Prostate gland (tissue), 2 donors: ENCODE data around the gene MYO5C. TPM values are rescaled to one million over a fixed set of nuclear protein-coding genes. Genes with fewer than 3 reads are reported as not detected.

Experiments used
- DNase-seq: peaks from one replicate; pipeline ENCODE4 v3.0.0-alpha.2; 2019; ENCODE audit warnings: low spot score
- H3K27ac ChIP-seq, 2 donors: fragments of 200-600 bp; sonication (generic); 2 replicates each; pipeline ENCODE4 v1.5.1; 2017 to 2019
- H3K27me3 ChIP-seq: fragments of 200-600 bp; sonication (generic); replicated peaks from 2 replicates; pipeline ENCODE4 v1.5.1; 2019; ENCODE audit not compliant: insufficient read depth
- H3K36me3 ChIP-seq, 2 donors: fragments of 200-600 bp; sonication (generic); 1 replicate in 1 of 2; 2 replicates in 1 of 2; pipeline versions ENCODE4 v1.5.1 to v1.8.1; 2017 to 2019
- H3K4me1 ChIP-seq: fragments of 200-600 bp; sonication (generic); replicated peaks from 2 replicates; pipeline ENCODE4 v1.5.1; 2019
- H3K4me3 ChIP-seq, 2 donors: fragments of 200-600 bp; sonication (generic); 2 replicates each; pipeline ENCODE4 v1.5.1; 2017 to 2019
- H3K9me3 ChIP-seq: fragments of 200-600 bp; sonication (generic); 2 replicates; pipeline ENCODE4 v1.5.1; 2017
- CTCF ChIP-seq, 4 experiments: fragments of 200-600 bp in 2 of 4; fragments of 450-650 bp in 2 of 4; sonication (generic) in 2 of 4; IDR thresholded peaks; 1 replicate in 3 of 4; 2 replicates in 1 of 4; pipeline ENCODE4 v1.5.1; 2016 to 2019; ENCODE audit warnings: antibody characterized with exemption in 4 of 4, mild to moderate bottlenecking in 2 of 4, moderate library complexity in 2 of 4
- POLR2A ChIP-seq: fragments of 450-650 bp; IDR thresholded peaks from one replicate; pipeline ENCODE4 v1.6.1; 2016; ENCODE audit warnings: antibody characterized with exemption, mild to moderate bottlenecking
- POLR2AphosphoS5 ChIP-seq: sonication (generic); formaldehyde crosslinking; IDR thresholded peaks from one replicate; pipeline ENCODE4 v1.6.1; 2017; ENCODE audit warnings: antibody characterized with exemption
- WGBS: methylation state at CpG from one replicate; pipeline ENCODE4 v1.1.5; 2018; 5-methylcytosine and 5-hydroxymethylcytosine counted together
- intact Hi-C: fragments of 100-400 bp; cut with DNase I; formaldehyde crosslinking; loops from one replicate; pipeline ENCODE4 v1.14.2; 2022
- total RNA-seq, 2 donors: library from RNA; depleted of rRNA; stranded (reverse); fragments of >200 nt; gene quantifications; one replicate each; pipeline ENCODE4 v1.1.0, GENCODE V29; 2016

MYO5C gene
- total RNA-seq, 2 donors from 2014 or later: 53.5 to 59.9 TPM

- Histone ChIP-seq H3K9me3 (no peaks in the 10 kb centered on the region), H3K36me3 (no peaks in the 10 kb centered on the region), H3K27me3 (no peaks in the 10 kb centered on the region), H3K4me1 (no peaks in the 10 kb centered on the region), H3K27ac (no peak overlapping the region), H3K4me3 (no peak overlapping the region)
- intact Hi-C loops: no loop called here
- TF ChIP-seq CTCF (IDR thresholded peaks at IDR 0.05) (no peak), POLR2AphosphoS5 (no peak), POLR2A (no peak)
- DNase-seq: no peak
- 86% methylated on average over 8 of the region's 8 CpGs for WGBS
These were observed 13.0 kb upstream of the MYO5C start for GRCh38 chr15:52308446-52309153.

- no peak for TF ChIP-seq POLR2A
- TF ChIP-seq POLR2AphosphoS5: no peak
- TF ChIP-seq CTCF (IDR thresholded peaks at IDR 0.05): no peak
- Histone ChIP-seq H3K27me3 (no peaks in the 10 kb centered on the region), H3K4me1 (no peaks in the 10 kb centered on the region), H3K36me3 (no peaks in the 10 kb centered on the region), H3K4me3 (no peak overlapping the region), H3K27ac (no peak overlapping the region), H3K9me3 (no peaks in the 10 kb centered on the region)
- 95% methylated on average over 4 of the region's 4 CpGs for WGBS
- no peak for DNase-seq
- intact Hi-C loops: no loop called here
These were observed 12.2 kb upstream of the MYO5C start for GRCh38 chr15:52307847-52308246.

GRCh38 chr15:52306270-52306669 is 10.7 kb upstream of the MYO5C start:
- H3K9me3 ChIP-seq: no peaks in the 10 kb centered on the region
- DNase-seq: no peak
- no peak overlapping the region for H3K27ac ChIP-seq
- TF ChIP-seq CTCF (IDR thresholded peaks at IDR 0.05) (no peak), POLR2A (no peak), POLR2AphosphoS5 (no peak)
- H3K36me3 ChIP-seq: no peaks in the 10 kb centered on the region
- no peaks in the 10 kb centered on the region for H3K27me3 ChIP-seq
- no peak overlapping the region for H3K4me3 ChIP-seq
- intact Hi-C loops: no loop called here
- 100% methylated on average over 1 of the region's 1 CpG for WGBS
- no peaks in the 10 kb centered on the region for H3K4me1 ChIP-seq

- 56% methylated on average over 3 of the region's 3 CpGs for whole genome bisulfite sequencing
- TF ChIP-seq POLR2AphosphoS5: no peak
- TF ChIP-seq POLR2A: no peak
- no peak for TF ChIP-seq CTCF (IDR thresholded peaks at IDR 0.05)
These were observed 7.6 kb upstream of the MYO5C start for GRCh38 chr15:52303093-52303772.

More at GRCh38 chr15:52303093-52303772, 7.6 kb upstream of the MYO5C start:
- Histone ChIP-seq H3K27ac (no peak overlapping the region), H3K4me3 (no peak overlapping the region), H3K4me1 (no peaks in the 10 kb centered on the region), H3K36me3 (no peaks in the 10 kb centered on the region), H3K9me3 (no peaks in the 10 kb centered on the region), H3K27me3 (no peaks in the 10 kb centered on the region)
- DNase-seq: no peak
- intact Hi-C loops: no loop called here
